SK-N-SH (cell line): ENCODE data around the gene AVPR2. TPM values are rescaled to one million over a fixed set of nuclear protein-coding genes. Genes with fewer than 3 reads are reported as not detected.

Experiments used
- CTCF ChIA-PET: fragments of 300-600, 350-600 bp; formaldehyde crosslinking; extraction: SDS; loops from one replicate; lab custom pipeline; 2021; lab: Yijun Ruan, JAX
- POLR2A ChIA-PET: fragments of 350-600 bp; sonication (Branson Sonifier 250); formaldehyde crosslinking; extraction: SDS; loops from one replicate; lab custom pipeline; 2020; ENCODE audit warnings: antibody characterized with exemption, inconsistent platforms; lab: Yijun Ruan, JAX
- DNase-seq: peaks from one replicate; pipeline ENCODE4 v3.0.0; 2012
- H2AFZ ChIP-seq: fragments of 200-600 bp; sonication (generic); 2 replicates; pipeline ENCODE4 v1.8.1; 2016; ENCODE audit warnings: antibody characterized with exemption, mild to moderate bottlenecking, low read depth
- H3F3A ChIP-seq: fragments of 200-600 bp; sonication (generic); replicated peaks from 2 replicates; pipeline ENCODE3; 2016; ENCODE audit warnings: antibody characterized with exemption, mild to moderate bottlenecking; ENCODE audit not compliant: insufficient read depth
- H3K27ac ChIP-seq, 2 experiments: fragments of 200-500 bp in 1 of 2; fragments of 200-600 bp in 1 of 2; sonication (Bioruptor generic) in 1 of 2; sonication (generic), shearing (Covaris generic) in 1 of 2; 2 replicates each; pipeline versions ENCODE4 v1.5.1 to v1.6.1; 2014 to 2016; ENCODE audit warnings: low read depth in 2 of 2, inconsistent platforms in 1 of 2, low read length in 1 of 2, mild to moderate bottlenecking in 1 of 2, mixed read lengths in 1 of 2
- H3K27me3 ChIP-seq: fragments of 200-600 bp; sonication (generic), shearing (Covaris generic); 2 replicates; pipeline ENCODE4 v1.6.1; 2016; ENCODE audit warnings: mixed run types; ENCODE audit not compliant: insufficient read depth
- H3K36me3 ChIP-seq, 2 experiments: fragments of 200-500 bp in 1 of 2; fragments of 200-600 bp in 1 of 2; sonication (Bioruptor generic) in 1 of 2; sonication (generic) in 1 of 2; replicated peaks in 1 of 2; 2 replicates each; pipeline versions ENCODE3 to v1.5.1; 2014 to 2016; ENCODE audit warnings: low read length in 1 of 2, mild to moderate bottlenecking in 1 of 2; ENCODE audit not compliant: insufficient read depth in 2 of 2, control insufficient read depth in 1 of 2
- H3K4me1 ChIP-seq, 2 experiments: fragments of 200-500 bp in 1 of 2; fragments of 200-600 bp in 1 of 2; sonication (Bioruptor generic) in 1 of 2; sonication (generic), shearing (Covaris generic) in 1 of 2; 2 replicates each; pipeline versions ENCODE4 v1.5.1 to v1.6.1; 2014 to 2016; ENCODE audit warnings: low read depth in 1 of 2, low read length in 1 of 2, mixed run types in 1 of 2; ENCODE audit not compliant: insufficient read depth in 2 of 2, control insufficient read depth in 1 of 2
- H3K4me2 ChIP-seq: fragments of 200-600 bp; sonication (generic), shearing (Covaris generic); 2 replicates; pipeline ENCODE4 v1.6.1; 2017; ENCODE audit warnings: mixed run types
- H3K4me3 ChIP-seq, 2 experiments: fragments of 200-500 bp in 1 of 2; fragments of 200-600 bp in 1 of 2; sonication (Bioruptor generic) in 1 of 2; sonication (generic), shearing (Covaris generic) in 1 of 2; 2 replicates each; pipeline versions ENCODE4 v1.5.1 to v1.8.1; 2014 to 2016; ENCODE audit warnings: low read depth in 2 of 2, inconsistent platforms in 1 of 2, low read length in 1 of 2, mild to moderate bottlenecking in 1 of 2, mixed read lengths in 1 of 2, moderate library complexity in 1 of 2
- H3K79me2 ChIP-seq: fragments of 200-600 bp; sonication (generic); 2 replicates; pipeline ENCODE4 v1.8.1; 2017; ENCODE audit warnings: mild to moderate bottlenecking; ENCODE audit not compliant: insufficient read depth
- H3K9ac ChIP-seq: fragments of 200-600 bp; sonication (generic); 2 replicates; pipeline ENCODE4 v1.6.1; 2017; ENCODE audit warnings: mixed run types
- H3K9me2 ChIP-seq: fragments of 200-600 bp; sonication (generic); 2 replicates; pipeline ENCODE4 v1.6.1; 2017; ENCODE audit warnings: mixed run types
- H3K9me3 ChIP-seq: fragments of 200-600 bp; sonication (generic); 2 replicates; pipeline ENCODE4 v1.6.1; 2017; ENCODE audit warnings: mixed run types, mild to moderate bottlenecking, moderate library complexity
- H4K20me1 ChIP-seq: fragments of 200-600 bp; sonication (generic); 2 replicates; pipeline ENCODE4 v1.6.1; 2017; ENCODE audit warnings: mild to moderate bottlenecking, mixed run types; ENCODE audit not compliant: insufficient read depth
- CHD2 ChIP-seq: fragments of 150-350 bp; IDR thresholded peaks from 2 replicates; pipeline ENCODE4 v1.6.1; 2018; ENCODE audit warnings: low read length; ENCODE audit not compliant: partially characterized antibody
- ELF1 ChIP-seq: IDR thresholded peaks from 2 replicates; pipeline ENCODE4 v1.4.0; 2012
- EZH2phosphoT487 ChIP-seq: fragments of 200-600 bp; sonication (generic); IDR thresholded peaks from 2 replicates; pipeline ENCODE4 v1.6.1; 2017; ENCODE audit warnings: low read depth, mixed run types, mild to moderate bottlenecking, antibody characterized with exemption, moderate library complexity, borderline replicate concordance
- FOSL2 ChIP-seq: IDR thresholded peaks from 2 replicates; pipeline ENCODE4 v1.4.0; 2012; ENCODE audit warnings: low read depth, mild to moderate bottlenecking, moderate library complexity, borderline replicate concordance
- FOXJ3 ChIP-seq: sonication (generic); formaldehyde crosslinking; IDR thresholded peaks from 2 replicates; pipeline ENCODE4 v1.5.1; 2020; ENCODE audit warnings: mild to moderate bottlenecking, missing genetic modification reagents
- GATA2 ChIP-seq: sonication (generic); formaldehyde crosslinking; IDR thresholded peaks from 2 replicates; pipeline ENCODE4 v1.5.0; 2020; ENCODE audit warnings: mild to moderate bottlenecking, missing genetic modification reagents
- JUND ChIP-seq: IDR thresholded peaks from 2 replicates; pipeline ENCODE4 v1.4.0; 2012
- MEF2A ChIP-seq: IDR thresholded peaks from 2 replicates; pipeline ENCODE4 v1.4.0; 2012; ENCODE audit warnings: low read depth, borderline replicate concordance
- MXI1 ChIP-seq: IDR thresholded peaks from 2 replicates; pipeline ENCODE4 v1.6.1; 2012; ENCODE audit warnings: mild to moderate bottlenecking, low read depth, low read length, improper control_type of control experiment
- NFIC ChIP-seq: IDR thresholded peaks from 2 replicates; pipeline ENCODE4 v1.4.0; 2012; ENCODE audit warnings: borderline replicate concordance
- POLR2AphosphoS5 ChIP-seq: IDR thresholded peaks from 2 replicates; pipeline ENCODE4 v1.6.1; 2012; ENCODE audit warnings: low read depth, low read length
- RCOR1 ChIP-seq: fragments of 150-350 bp; IDR thresholded peaks from 2 replicates; pipeline ENCODE4 v1.6.1; 2017; ENCODE audit warnings: antibody characterized with exemption, low read length
- REST ChIP-seq: IDR thresholded peaks from 2 replicates; pipeline ENCODE4 v1.6.1; 2012; ENCODE audit warnings: mild to moderate bottlenecking, low read depth, low read length, moderate library complexity
- RFX5 ChIP-seq: IDR thresholded peaks from 2 replicates; pipeline ENCODE4 v1.6.1; 2012; ENCODE audit warnings: mild to moderate bottlenecking, improper control_type of control experiment, low read length
- RXRA ChIP-seq: IDR thresholded peaks from 2 replicates; pipeline ENCODE4 v1.4.0; 2012; ENCODE audit warnings: low read depth, mild to moderate bottlenecking, borderline replicate concordance
- TCF12 ChIP-seq: IDR thresholded peaks from 2 replicates; pipeline ENCODE4 v1.4.0; 2012
- TEAD4 ChIP-seq: IDR thresholded peaks from 2 replicates; pipeline ENCODE4 v1.4.0; 2012; ENCODE audit warnings: mild to moderate bottlenecking, borderline replicate concordance; ENCODE audit not compliant: insufficient read depth
- USF2 ChIP-seq: fragments of 150-350 bp; IDR thresholded peaks from 2 replicates; pipeline ENCODE4 v1.6.1; 2017; ENCODE audit warnings: antibody characterized with exemption, low read length, low read depth, borderline replicate concordance
- ZBTB33 ChIP-seq: IDR thresholded peaks from 2 replicates; pipeline ENCODE4 v1.4.0; 2012; ENCODE audit warnings: low read depth, borderline replicate concordance
- WGBS: methylation state at CpG from one replicate; pipeline ENCODE4 v1.1.6; 2017; ENCODE audit warnings: low lambda C conversion rate; 5-methylcytosine and 5-hydroxymethylcytosine counted together
- polyA plus RNA-seq, 3 experiments: library from polyadenylated mRNA; depleted of rRNA; stranded (reverse); fragments of >200 nt; gene quantifications; 2 replicates each; pipeline ENCODE4 v1.2.3, GENCODE V29; 2012

Gene AVPR2
- polyA plus RNA-seq (2012; rRNA removed): not detected in 2 replicates
- polyA plus RNA-seq (2012; cell fraction: cytosol; rRNA removed): not detected in 2 replicates
- polyA plus RNA-seq (2012; cell fraction: nucleus; rRNA removed): 0.05 TPM in 1 of 2 replicates, not detected in the other

GRCh38 chrX:153903991-153904957 is at the start of gene AVPR2:
Gene AVPR2, plus strand, starts transcription at chrX:153904673. Its CDS starts 473 bp downstream, at chrX:153905146.
- POLR2A ChIA-PET: no interaction called here
- Histone ChIP-seq H3K4me3 (no peak within 1 kb of the TSS), H2AFZ (no peak within 1 kb of the TSS), H4K20me1 (no peaks in the 10 kb centered on the region), H3K36me3 (no peaks in the 10 kb centered on the region), H3K79me2 (no peaks in the 10 kb centered on the region), H3K9ac (no peak within 1 kb of the TSS), H3F3A (no peaks in the 10 kb centered on the region), H3K27me3 (peaks cover 48% of the 10 kb centered on the region), H3K9me3 (no peaks in the 10 kb centered on the region), H3K4me1 (peaks cover 0 to 33% of the 10 kb centered on the region in 2 experiments; a peak in 1 of 4 replicates), H3K4me2 (no peak within 1 kb of the TSS), H3K27ac (peak within 1 kb of the TSS in 1 of 2 experiments; percentile 64; a peak in 2 of 4 replicates), H3K9me2 (no peaks in the 10 kb centered on the region)
- 43% methylated on average over 11 of the region's 26 CpGs for WGBS
- peak; percentile 38 for DNase-seq
- TF ChIP-seq MXI1 (no peak), RXRA (no peak), MEF2A (no peak), RCOR1 (no peak), FOSL2 (no peak), RFX5 (no peak), FOXJ3 (CRISPR knock-in tag) (no peak), ZBTB33 (no peak), CHD2 (no peak)
- CTCF ChIA-PET: interaction anchor here (1.7 kb wide), 1 partner anchor 9 kb away, joined by 4 read pairs; no protein-coding TSS in a partner anchor

GRCh38 chrX:153854702-153855101 is 49.8 kb upstream of the AVPR2 start:
- H3K4me2 ChIP-seq: no peak overlapping the region
- no peaks in the 10 kb centered on the region for H3F3A ChIP-seq
- ChIA-PET CTCF (no interaction called here), POLR2A (no interaction called here)
- no peaks in the 10 kb centered on the region for H3K36me3 ChIP-seq
- no peak overlapping the region for H3K27ac ChIP-seq
- H3K4me1 ChIP-seq: no peaks in the 10 kb centered on the region
- no peak overlapping the region for H3K9ac ChIP-seq
- H3K79me2 ChIP-seq: no peaks in the 10 kb centered on the region
- no peak overlapping the region for H3K4me3 ChIP-seq
- no peak overlapping the region for H2AFZ ChIP-seq
- H4K20me1 ChIP-seq: no peaks in the 10 kb centered on the region
- no peak for DNase-seq
- H3K9me2 ChIP-seq: no peaks in the 10 kb centered on the region
- no peaks in the 10 kb centered on the region for H3K9me3 ChIP-seq
- WGBS: 50% methylated on average over 8 of the region's 9 CpGs
- H3K27me3 ChIP-seq: peaks cover 56% of the 10 kb centered on the region
- no peak for TF ChIP-seq POLR2AphosphoS5
- no peak for TF ChIP-seq EZH2phosphoT487
- no peak for TF ChIP-seq USF2
- TF ChIP-seq RCOR1: no peak
- no peak for TF ChIP-seq GATA2 (CRISPR knock-in tag)
- TF ChIP-seq NFIC: no peak
- no peak for TF ChIP-seq CHD2
- no peak for TF ChIP-seq FOXJ3 (CRISPR knock-in tag)
- no peak for TF ChIP-seq MEF2A
- no peak for TF ChIP-seq ELF1
- no peak for TF ChIP-seq JUND
- TF ChIP-seq TCF12: no peak
- TF ChIP-seq REST: no peak
- no peak for TF ChIP-seq TEAD4
